Left hindlimb (tissue), 1 donor: Measurements from ENCODE around the gene APBA3.
A peak's percentile ranks its signal among the peaks of the same experiment; 100 is the strongest.

Experiments used
- DNase-seq: peaks from one replicate; pipeline ENCODE4 v3.0.0-alpha.2; 2018

APBA3 gene

GRCh38 chr19:3746371-3747056 lies 15.0 kb downstream of the APBA3 start:
- no peak for DNase-seq

- no peak for DNase-seq
These were observed 16.0 kb downstream of the APBA3 start for GRCh38 chr19:3745363-3746045.

DNA sequence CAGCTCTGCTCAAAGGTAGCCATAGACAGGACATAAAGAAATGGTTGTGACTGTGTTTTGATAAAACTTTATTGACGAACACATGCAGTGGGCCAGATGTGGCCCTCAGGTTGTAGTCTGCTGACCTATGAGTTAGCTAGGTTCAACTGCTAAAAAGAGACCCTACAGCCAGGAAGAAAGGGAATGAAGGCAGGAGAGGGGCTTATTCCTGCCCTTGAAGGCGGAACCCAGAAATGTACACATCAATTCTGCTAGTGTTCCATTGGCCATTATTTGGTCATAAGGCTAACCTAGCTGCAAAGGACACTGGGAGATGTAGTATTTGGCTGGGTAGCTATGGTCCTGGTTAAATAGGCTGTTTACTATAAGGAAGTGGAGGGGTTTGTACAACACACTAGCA lies 18.0 kb downstream of the APBA3 start:
- DNase-seq: no peak

DNA sequence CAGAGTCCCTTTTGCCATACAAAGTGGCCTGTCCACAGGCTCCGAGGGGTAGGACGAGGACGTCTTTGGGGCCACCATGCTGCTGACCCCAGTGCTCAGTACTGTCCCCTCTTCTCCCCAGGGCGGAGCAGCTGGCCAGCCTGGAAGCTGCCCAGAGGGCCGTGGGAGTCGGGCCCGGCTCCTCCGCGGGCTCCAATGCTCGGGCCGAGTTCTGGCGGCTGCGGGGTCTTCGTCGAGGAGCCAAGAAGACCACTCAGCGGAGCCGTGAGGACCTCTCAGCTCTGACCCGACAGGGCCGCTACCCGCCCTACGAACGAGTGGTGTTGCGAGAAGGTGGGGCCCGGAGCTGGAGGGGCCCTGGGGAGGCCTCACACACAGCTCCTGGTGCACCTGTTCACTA lies 21.1 kb downstream of the APBA3 start:
- DNase-seq: no peak

- DNase-seq: no peak
These were observed 22.8 kb downstream of the APBA3 start for GRCh38 chr19:3738477-3739220.

- DNase-seq: no peak
These were observed 23.8 kb downstream of the APBA3 start for GRCh38 chr19:3737487-3738205.

- no peak for DNase-seq
These were observed 25.3 kb downstream of the APBA3 start for GRCh38 chr19:3736106-3736724.

GRCh38 chr19:3734310-3734600 lies 27.2 kb downstream of the APBA3 start:
- DNase-seq: no peak

DNA sequence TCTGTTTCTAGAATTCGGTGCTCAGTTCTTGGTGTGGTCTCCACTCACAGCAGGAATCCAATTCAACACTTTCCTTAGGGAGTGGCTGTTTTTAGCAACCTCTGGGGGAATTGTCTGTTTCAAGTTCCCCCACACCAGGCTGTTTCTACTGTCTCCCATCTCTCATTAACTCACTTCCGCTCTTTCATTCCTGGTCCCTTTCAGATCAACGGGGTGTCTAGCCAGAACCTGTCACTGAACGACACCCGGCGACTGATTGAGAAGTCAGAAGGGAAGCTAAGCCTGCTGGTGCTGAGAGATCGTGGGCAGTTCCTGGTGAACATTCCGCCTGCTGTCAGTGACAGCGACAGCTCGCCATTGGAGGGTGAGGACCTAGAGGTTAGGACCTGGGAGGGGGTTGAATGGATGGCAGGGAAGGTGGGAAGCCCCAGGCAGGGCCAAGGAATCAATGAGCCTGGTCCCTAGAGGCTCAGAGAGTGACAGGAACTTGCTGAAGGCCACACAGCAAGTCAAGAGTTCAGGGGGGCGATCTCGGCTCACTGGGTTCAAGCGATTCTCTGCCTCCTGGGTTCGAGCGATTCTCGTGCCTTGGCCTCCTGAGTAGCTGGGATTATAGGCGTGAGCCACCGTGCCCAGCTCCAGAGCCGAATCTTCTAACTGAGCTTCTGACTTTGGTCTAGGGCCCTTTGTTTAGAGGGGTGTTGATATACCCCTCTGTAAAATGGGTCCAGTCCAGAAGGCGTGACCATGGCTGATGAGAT lies 27.8 kb downstream of the APBA3 start:
- no peak for DNase-seq

DNA sequence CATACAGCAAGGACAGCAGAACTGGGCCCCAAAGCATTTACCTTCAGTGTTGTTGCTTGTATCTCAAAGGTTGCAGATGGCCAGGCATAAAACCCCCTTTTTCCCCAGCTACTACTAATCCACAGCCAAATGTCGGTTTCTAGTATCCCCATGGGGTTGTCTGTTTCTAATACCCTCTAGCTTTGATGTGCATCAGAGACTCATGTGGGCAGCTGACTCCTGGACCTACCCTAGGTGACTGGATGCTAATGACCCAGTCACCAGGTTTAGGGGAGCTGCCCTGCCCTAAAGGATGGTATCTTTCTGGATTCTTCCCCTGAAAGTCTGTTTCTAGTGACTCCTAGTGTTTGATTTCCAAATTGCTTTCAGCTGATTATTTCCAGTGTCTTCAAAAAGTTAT lies 29.4 kb downstream of the APBA3 start:
- no peak for DNase-seq

DNA sequence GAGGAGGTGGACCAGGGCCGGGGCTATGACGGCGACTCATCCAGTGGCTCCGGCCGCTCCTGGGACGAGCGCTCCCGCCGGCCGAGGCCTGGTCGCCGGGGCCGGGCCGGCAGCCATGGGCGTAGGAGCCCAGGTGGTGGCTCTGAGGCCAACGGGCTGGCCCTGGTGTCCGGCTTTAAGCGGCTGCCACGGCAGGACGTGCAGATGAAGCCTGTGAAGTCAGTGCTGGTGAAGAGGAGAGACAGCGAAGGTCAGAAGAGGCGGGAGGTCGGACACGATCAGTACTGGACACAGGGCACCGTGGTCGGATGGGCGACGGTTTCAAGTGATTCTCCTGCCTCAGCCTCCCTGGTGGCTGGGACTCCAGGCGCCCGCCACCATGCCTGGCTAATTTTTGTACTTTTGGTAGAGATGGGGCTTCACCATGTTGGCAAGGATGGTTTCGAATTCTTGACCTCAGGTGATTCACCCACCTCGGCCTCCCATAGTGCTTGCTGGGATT lies 31.0 kb downstream of the APBA3 start:
- no peak for DNase-seq

DNA sequence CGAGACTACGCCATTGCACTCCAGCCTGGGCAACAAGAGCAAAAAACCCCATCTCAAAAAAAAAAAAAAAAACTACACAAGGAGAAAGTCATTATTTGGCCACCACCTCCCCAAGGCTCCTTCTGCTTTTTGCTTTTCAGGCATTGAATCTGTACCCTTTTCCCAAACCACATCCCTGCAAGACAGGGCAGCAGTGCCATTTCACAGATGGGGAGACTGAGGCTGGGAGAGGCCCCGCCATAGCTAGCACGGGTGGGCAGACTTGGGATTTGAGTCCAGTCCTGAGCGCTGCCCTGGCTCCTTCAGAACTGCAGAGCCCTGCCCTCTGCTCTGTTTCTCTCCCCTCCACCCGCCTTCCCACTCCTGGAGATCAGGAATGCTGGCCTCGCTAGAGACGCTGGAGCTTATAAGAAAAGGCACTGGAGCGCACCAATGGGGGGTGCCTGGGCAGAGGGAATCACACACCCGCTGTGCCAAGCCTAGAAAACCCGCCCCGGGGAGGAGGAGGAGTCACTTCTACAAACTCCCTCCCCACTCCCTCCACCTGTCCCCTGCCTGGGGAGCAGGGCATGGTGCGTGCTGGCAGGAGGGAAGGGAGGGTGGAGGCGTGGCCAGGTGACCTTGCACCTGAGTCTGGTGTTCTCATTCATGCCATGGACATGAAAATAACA lies 35.7 kb downstream of the APBA3 start:
- no peak for DNase-seq

- no peak for DNase-seq
These were observed 36.4 kb downstream of the APBA3 start for GRCh38 chr19:3725121-3725520.

- no peak for DNase-seq
These were observed 37.6 kb downstream of the APBA3 start for GRCh38 chr19:3723883-3724282.

DNA sequence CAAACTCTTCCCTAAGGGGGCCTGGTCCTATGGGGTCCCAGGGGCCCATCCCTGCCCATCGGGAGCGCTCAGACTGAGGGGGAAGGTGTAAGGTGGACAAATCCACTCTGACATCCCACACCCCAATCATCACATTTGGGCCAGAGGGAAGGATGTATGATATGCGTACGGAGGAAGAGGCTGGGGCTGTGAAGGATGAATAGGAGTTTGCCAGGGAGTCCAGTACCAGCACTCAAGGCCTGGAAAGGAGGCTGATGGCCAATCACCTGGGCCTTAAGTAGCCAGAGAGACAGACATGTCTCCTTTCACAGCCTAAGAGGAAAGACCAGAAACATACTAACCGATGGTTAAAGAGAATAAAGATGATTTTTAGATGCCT lies 38.4 kb downstream of the APBA3 start:
- DNase-seq: no peak

DNA sequence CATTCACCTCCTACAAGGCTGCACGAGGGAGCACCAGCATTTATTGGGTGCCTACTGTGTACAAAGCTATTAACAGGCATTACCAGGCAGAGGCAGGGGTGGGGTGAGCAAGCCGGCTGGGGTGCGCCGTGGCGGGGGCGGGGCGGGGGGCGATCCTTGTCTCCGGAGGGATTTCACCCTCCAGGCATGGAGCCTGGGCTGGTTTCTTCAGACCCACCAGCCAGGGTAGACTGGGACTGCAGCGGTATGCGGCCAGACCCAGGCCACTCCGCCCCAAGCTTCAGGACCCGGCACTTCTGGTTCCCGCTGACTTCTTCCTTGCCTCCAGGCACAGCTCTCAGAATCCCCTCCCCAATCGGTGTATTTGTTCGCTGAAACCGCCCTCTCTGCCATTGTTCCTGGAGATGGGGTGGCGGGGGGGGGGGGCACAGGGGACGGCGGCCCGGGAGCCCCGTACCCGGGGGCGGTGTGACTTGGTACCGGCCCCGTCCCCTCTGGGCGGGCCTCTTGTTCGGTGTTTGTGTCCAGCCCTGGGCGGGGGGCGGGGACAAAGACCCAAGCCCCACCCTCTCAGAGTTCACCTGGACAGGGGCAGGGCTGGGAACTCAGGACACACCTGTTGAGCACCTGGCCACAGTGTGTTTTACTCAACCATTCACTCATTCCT lies 38.9 kb downstream of the APBA3 start:
- no peak for DNase-seq

GRCh38 chr19:3721887-3722442 lies 39.5 kb downstream of the APBA3 start:
- no peak for DNase-seq

- peak; percentile 78 for DNase-seq
These were observed 40.2 kb downstream of the APBA3 start for GRCh38 chr19:3721131-3721886.

DNA sequence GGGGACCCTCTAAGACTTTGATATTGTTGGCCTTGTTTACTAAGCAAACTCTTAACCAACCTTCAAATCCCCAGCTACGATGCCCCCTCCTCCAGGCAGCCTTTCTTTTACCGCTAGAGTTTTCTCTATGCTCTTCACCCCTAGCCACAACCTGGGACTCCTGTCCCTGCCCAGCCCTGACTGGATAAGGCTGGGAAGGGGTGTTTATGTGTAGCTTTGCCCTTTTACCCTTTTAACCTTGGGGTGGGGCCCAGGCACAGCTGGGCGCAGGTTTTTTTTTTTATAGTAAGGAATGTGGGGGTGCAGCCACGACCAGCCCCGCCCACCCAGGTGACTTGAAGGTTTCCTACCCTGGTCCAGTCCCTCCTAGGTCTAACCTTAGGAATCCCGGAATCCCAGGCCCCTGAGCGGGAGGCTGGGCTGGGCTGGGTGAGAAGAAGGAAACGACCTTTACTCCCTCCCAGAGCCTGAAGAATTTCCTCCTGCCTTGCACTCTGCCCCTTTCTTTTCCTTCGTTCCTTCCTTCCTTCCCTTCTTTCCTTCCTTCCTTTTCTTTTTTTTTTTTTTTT lies 41.1 kb downstream of the APBA3 start:
- DNase-seq: no peak

DNA sequence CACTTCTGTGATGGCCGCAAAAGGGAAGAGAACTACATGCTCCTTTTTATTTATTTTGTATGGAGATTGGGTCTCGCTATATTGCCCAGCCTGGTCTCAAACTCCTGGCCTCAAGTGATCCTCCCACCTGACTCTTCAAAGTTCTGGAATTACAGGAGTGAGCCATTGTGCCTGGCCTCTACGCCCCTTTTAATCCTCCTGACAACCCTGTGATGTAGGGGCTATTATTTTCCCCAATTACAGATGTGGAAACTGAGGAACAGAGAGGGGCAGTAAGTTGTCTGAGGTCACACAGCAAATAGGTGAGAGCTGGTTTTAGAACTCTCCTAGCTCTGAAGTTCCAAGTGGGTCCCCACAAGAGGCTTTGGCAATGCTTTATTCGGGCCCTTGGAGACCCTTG lies 41.6 kb downstream of the APBA3 start:
- DNase-seq: no peak
